HG02840 (cell line): ENCODE data around the gene SHB.

ENCODE experiments used
- ATAC-seq: cut with Tn5 transposase; IDR thresholded peaks from one replicate; pipeline ENCODE4 v1.9.1; 2021; ENCODE audit warnings: mild to moderate bottlenecking, moderate library complexity, moderate number of reproducible peaks; ENCODE audit not compliant: unreplicated experiment, low FRiP score

Gene SHB

GRCh38 chr9:37995961-37996818 lies 72.8 kb downstream of the SHB start:
- no peak for ATAC-seq

- no peak for ATAC-seq
Observed at GRCh38 chr9:37995348-37995737, 73.7 kb downstream of the SHB start.

DNA sequence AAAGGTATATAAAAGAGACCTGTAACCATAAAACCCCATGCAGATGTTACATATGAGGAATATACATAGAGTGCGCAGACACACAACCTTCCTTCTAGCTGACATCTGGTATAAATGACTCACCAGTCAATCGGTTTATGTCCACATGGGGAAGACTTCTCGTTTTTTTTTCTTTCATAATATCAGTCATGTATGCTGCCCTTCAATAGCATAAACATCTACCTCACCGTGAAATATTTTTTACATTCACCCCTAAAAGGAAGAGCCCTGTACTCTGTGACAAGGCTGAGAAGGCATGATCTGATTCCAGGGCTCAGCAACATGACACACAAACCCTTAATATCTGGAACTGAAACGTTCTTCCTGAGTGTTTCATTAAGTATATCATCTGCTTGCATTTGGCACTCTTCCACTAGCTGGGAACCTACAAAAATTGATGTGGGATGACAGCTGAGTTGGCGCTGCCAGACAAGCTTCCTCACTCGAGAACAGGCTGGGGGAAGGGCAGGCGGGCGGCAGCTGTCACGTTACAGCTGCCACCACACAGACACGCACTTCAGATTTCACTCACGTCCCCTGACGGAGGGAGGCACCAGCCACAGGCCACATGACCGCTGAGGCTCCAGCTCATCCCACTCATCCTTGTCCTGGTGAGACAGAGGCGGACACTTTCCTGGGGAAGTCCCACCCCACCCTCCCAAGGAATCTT lies 74.2 kb downstream of the SHB start:
- peak; percentile 59 for ATAC-seq

DNA sequence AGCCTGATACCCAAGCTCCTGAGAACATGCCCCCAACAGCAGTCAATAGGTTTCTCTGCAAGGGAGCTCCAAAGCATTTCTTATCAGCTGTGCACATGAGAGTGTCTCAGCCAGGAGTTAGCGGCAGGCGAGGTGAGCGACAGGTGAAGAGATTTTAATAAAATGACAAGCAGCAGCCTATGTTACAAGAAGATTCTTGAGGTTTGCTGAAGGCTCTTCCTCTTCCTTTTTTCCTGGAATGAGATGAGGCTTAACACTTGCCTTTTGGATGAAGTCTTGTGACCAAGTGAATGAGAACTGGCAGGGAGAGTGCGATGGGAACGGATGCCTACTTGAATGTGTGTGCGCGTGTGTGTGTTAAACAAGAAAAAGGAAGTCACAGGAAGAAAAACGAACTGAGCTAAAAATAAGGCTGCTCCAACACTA lies 76.1 kb downstream of the SHB start:
- no peak for ATAC-seq

DNA sequence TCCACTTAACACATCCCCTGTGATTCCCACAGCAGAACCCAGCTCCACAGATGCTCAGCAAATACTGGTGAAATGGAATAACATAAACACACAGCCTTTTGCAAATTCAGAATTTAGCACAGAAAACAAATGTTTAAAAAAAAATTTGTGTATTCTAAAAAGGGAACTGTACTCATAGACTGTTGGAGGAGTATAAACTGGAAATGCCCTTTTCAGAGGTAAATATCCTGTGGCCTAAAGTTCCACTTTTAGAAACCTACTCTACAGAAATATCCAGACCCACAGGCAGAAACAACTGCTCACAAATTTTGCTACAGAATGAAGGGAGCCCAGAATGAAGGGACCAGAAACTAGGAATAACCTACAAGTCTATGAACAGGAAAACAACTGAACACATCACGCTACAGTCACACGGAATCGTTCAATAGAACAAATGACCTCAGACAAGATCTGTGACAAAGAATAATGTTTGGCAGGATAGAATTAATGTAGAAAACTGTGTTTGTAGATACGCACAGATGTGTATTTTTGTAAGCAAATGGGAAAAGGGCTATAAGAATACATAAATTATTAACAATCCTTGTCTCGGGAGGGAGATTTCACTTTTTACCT lies 78.5 kb downstream of the SHB start:
- ATAC-seq, result no peak

DNA sequence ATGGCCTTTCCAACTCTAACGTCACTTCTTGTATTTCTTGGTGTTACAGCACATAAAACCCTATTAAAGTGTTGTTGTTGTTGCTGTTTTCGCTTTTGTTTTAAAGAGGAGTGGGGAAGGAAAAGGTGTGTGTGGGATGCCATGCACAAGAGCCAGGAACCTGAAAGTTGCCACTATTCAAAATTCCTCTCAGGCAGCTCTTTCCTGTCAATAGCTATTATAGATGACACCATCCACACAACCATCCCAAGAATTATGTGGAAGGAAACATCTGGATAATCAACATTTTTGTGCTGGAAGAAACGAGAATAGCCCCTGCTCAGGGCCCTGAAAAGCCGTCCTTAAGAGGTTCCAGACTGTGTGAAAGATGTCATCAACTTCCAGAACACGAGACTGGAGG lies 79.3 kb downstream of the SHB start:
- no peak for ATAC-seq

- no peak for ATAC-seq
Observed at GRCh38 chr9:37988602-37989001, 80.4 kb downstream of the SHB start.

- ATAC-seq, result no peak
Observed at GRCh38 chr9:37988041-37988440, 81.0 kb downstream of the SHB start.

GRCh38 chr9:37987467-37987981 lies 81.5 kb downstream of the SHB start:
- no peak for ATAC-seq

GRCh38 chr9:37986771-37987258 lies 82.2 kb downstream of the SHB start:
- no peak for ATAC-seq

GRCh38 chr9:37986001-37986400 lies 83.0 kb downstream of the SHB start:
- ATAC-seq, result no peak

- no peak for ATAC-seq
Observed at GRCh38 chr9:37984672-37985611, 84.1 kb downstream of the SHB start.

GRCh38 chr9:37984278-37984671 lies 84.8 kb downstream of the SHB start:
- ATAC-seq, result no peak

GRCh38 chr9:37983381-37984067 lies 85.5 kb downstream of the SHB start:
- ATAC-seq, result no peak

DNA sequence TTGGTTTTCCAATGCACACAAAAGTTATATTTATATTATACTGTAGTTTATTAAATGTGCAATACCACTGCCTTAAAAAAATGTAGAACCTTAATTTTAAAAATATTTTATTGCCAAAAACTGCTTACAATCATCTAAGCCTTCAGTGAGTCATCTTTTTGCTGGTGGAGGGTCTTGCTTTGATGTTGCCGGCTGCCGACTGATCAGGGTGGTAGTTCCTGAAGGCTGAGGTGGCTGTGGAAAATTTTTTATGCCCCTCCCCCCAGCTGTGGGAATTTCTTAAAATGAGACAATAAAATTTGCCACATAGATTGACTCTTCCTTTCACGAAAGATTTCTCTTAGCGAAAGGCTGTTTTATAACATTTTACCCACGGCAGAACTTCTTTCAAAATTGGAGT lies 89.2 kb downstream of the SHB start:
- ATAC-seq, result no peak

GRCh38 chr9:37978983-37979382 lies 90.0 kb downstream of the SHB start:
- ATAC-seq, result no peak

DNA sequence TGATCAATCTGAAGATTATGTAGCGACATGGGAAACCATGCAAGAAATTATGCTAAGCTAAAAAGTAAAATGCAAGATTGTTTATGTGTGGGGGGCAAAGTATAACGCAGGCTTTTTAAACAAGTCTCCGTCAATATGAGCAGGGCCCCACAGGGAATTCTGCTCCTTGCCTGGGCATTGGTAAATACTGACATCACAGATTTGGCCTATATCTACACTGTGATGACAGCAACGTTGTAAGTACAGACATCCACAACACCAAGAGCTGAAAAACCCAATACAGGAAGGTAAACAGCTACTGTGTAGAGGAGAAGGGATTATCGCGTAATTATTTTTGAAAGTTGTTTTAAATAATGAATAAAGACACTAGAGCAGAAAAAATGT lies 90.6 kb downstream of the SHB start:
- ATAC-seq, result no peak

GRCh38 chr9:37977851-37978480 lies 91.1 kb downstream of the SHB start:
- ATAC-seq, result no peak
